Skeletal muscle cell (primary cell): ENCODE measurements around the gene SORCS1.

Source experiments
- DNase-seq: peaks from one replicate; pipeline ENCODE4 v3.0.0-alpha.2; 2010; ENCODE audit warnings: low read depth
- H3K4me3 ChIP-seq: 2 replicates; pipeline ENCODE4 v1.5.1; 2011; ENCODE audit warnings: low read depth, mild to moderate bottlenecking, control low read depth, low read length, moderate library complexity

SORCS1 gene

GRCh38 chr10:106925191-106925590 is 239.3 kb downstream of the SORCS1 start:
- H3K4me3 ChIP-seq: no peak overlapping the region

GRCh38 chr10:106920538-106920937 is 244.0 kb downstream of the SORCS1 start:
- no peak overlapping the region for H3K4me3 ChIP-seq
- no peak for DNase-seq

More at GRCh38 chr10:106925191-106925590, 239.3 kb downstream of the SORCS1 start:
- DNase-seq: no peak

GRCh38 chr10:106919871-106920282 is 244.6 kb downstream of the SORCS1 start:
- DNase-seq: no peak
- H3K4me3 ChIP-seq: no peak overlapping the region

- no peak overlapping the region for H3K4me3 ChIP-seq
- DNase-seq: no peak
These were observed 247.0 kb downstream of the SORCS1 start for GRCh38 chr10:106917452-106918055.

GRCh38 chr10:106914016-106914415 is 250.5 kb downstream of the SORCS1 start:
- DNase-seq: no peak
- H3K4me3 ChIP-seq: no peak overlapping the region

- H3K4me3 ChIP-seq: no peak overlapping the region
- DNase-seq: no peak
These were observed 251.2 kb downstream of the SORCS1 start for GRCh38 chr10:106913348-106913747.

GRCh38 chr10:106911096-106911495 is 253.4 kb downstream of the SORCS1 start:
- no peak overlapping the region for H3K4me3 ChIP-seq
- DNase-seq: no peak

- H3K4me3 ChIP-seq: no peak overlapping the region
- DNase-seq: no peak
These were observed 253.8 kb downstream of the SORCS1 start for GRCh38 chr10:106910666-106911065.

- H3K4me3 ChIP-seq: no peak overlapping the region
- no peak for DNase-seq
These were observed 256.3 kb downstream of the SORCS1 start for GRCh38 chr10:106908225-106908624.

GRCh38 chr10:106904209-106904608 is 260.3 kb downstream of the SORCS1 start:
- no peak for DNase-seq
- H3K4me3 ChIP-seq: no peak overlapping the region

GRCh38 chr10:106903180-106903579 is 261.3 kb downstream of the SORCS1 start:
- DNase-seq: no peak
- H3K4me3 ChIP-seq: no peak overlapping the region

- H3K4me3 ChIP-seq: no peak overlapping the region
- no peak for DNase-seq
These were observed 264.4 kb downstream of the SORCS1 start for GRCh38 chr10:106900016-106900652.

GRCh38 chr10:106898446-106898845 is 266.1 kb downstream of the SORCS1 start:
- no peak for DNase-seq
- no peak overlapping the region for H3K4me3 ChIP-seq

GRCh38 chr10:106897719-106898118 is 266.8 kb downstream of the SORCS1 start:
- no peak for DNase-seq
- no peak overlapping the region for H3K4me3 ChIP-seq

- no peak overlapping the region for H3K4me3 ChIP-seq
- no peak for DNase-seq
These were observed 269.8 kb downstream of the SORCS1 start for GRCh38 chr10:106894692-106895091.

GRCh38 chr10:106877574-106877973 is 286.9 kb downstream of the SORCS1 start:
- no peak for DNase-seq
- H3K4me3 ChIP-seq: no peak overlapping the region

GRCh38 chr10:106874604-106874889 is 290.0 kb downstream of the SORCS1 start:
- no peak for DNase-seq
- no peak overlapping the region for H3K4me3 ChIP-seq

GRCh38 chr10:106873770-106874603 is 290.5 kb downstream of the SORCS1 start:
- no peak for DNase-seq
- H3K4me3 ChIP-seq: no peak overlapping the region

- no peak overlapping the region for H3K4me3 ChIP-seq
- DNase-seq: no peak
These were observed 292.3 kb downstream of the SORCS1 start for GRCh38 chr10:106872176-106872575.

- no peak overlapping the region for H3K4me3 ChIP-seq
- DNase-seq: no peak
These were observed 298.2 kb downstream of the SORCS1 start for GRCh38 chr10:106866244-106866845.
